ENCODE measurements around the gene TMEM175. TPM values are rescaled to one million over a fixed set of nuclear protein-coding genes. Genes with fewer than 3 reads are reported as not detected.

TMEM175 gene
- total RNA-seq, 1 experiment from 2014 or later = 18.5 TPM

GRCh38 chr4:999882-1000425, 67.7 kb downstream of the TMEM175 start:
- Histone ChIP-seq H3K4me2 (ENCODE audit: low read length) (no peak overlapping the region), H3K4me1 (ENCODE audit: insufficient read depth, low read length) (no peaks in the 10 kb centered on the region), H3F3A (ENCODE audit: low read length, unreplicated experiment) (no peaks in the 10 kb centered on the region), H3K27ac (ENCODE audit: low read length) (no peak overlapping the region), H3K4me3 (ENCODE audit: low read length) (no peak overlapping the region), H3K9ac (ENCODE audit: low read length) (no peak overlapping the region), H3K36me3 (ENCODE audit: low read depth, low read length) (no peaks in the 10 kb centered on the region), H3K27me3 (ENCODE audit: low read length) (peaks cover 14% of the 10 kb centered on the region), H3K9me2 (replicated peaks; ENCODE audit: low read length) (no peaks in the 10 kb centered on the region), H4K20me1 (ENCODE audit: low read length) (no peaks in the 10 kb centered on the region), H2AFZ (ENCODE audit: low read length) (no peak overlapping the region), H3K9me3 (ENCODE audit: low read length) (no peaks in the 10 kb centered on the region), H3K79me2 (ENCODE audit: low read length) (no peaks in the 10 kb centered on the region)
- no peak for DNase-seq
- BruUV-seq (replicated peaks) = no TSS peak
- TF ChIP-seq, protein P1, sequence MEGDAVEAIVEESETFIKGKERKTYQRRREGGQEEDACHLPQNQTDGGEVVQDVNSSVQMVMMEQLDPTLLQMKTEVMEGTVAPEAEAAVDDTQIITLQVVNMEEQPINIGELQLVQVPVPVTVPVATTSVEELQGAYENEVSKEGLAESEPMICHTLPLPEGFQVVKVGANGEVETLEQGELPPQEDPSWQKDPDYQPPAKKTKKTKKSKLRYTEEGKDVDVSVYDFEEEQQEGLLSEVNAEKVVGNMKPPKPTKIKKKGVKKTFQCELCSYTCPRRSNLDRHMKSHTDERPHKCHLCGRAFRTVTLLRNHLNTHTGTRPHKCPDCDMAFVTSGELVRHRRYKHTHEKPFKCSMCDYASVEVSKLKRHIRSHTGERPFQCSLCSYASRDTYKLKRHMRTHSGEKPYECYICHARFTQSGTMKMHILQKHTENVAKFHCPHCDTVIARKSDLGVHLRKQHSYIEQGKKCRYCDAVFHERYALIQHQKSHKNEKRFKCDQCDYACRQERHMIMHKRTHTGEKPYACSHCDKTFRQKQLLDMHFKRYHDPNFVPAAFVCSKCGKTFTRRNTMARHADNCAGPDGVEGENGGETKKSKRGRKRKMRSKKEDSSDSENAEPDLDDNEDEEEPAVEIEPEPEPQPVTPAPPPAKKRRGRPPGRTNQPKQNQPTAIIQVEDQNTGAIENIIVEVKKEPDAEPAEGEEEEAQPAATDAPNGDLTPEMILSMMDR (conservative IDR thresholded peaks at IDR 0.05; ENCODE audit: low read depth, low read length) = no peak
- TF ChIP-seq EZH2 (IDR thresholded peaks at IDR 0.05; ENCODE audit: low read length, unreplicated experiment) (no peak), EZH2phosphoT487 (IDR thresholded peaks at IDR 0.05; ENCODE audit: borderline replicate concordance, low read length) (no peak)
- CTCF ChIA-PET = no interaction called here
- POLR2A ChIA-PET (ENCODE audit: unreplicated experiment) = interaction anchor here (0.6 kb wide), 1 partner anchor 13 kb away, joined by 5 read pairs; the partner anchor contains the start of gene IDUA
- intact Hi-C loops (cut with micrococcal nuclease) = no loop called here
- ATAC-seq = no peak

- CTCF ChIA-PET = no interaction called here
- Histone ChIP-seq H3K4me2 (ENCODE audit: low read length) (no peak overlapping the region), H3K79me2 (ENCODE audit: low read length) (no peaks in the 10 kb centered on the region), H3K9ac (ENCODE audit: low read length) (no peak overlapping the region), H3K4me3 (ENCODE audit: low read length) (no peak overlapping the region), H4K20me1 (ENCODE audit: low read length) (no peaks in the 10 kb centered on the region), H3K27ac (ENCODE audit: low read length) (no peak overlapping the region), H3K27me3 (ENCODE audit: low read length) (peaks cover 14% of the 10 kb centered on the region), H3K4me1 (ENCODE audit: insufficient read depth, low read length) (no peaks in the 10 kb centered on the region), H3K9me2 (replicated peaks; ENCODE audit: low read length) (no peaks in the 10 kb centered on the region), H3F3A (ENCODE audit: low read length, unreplicated experiment) (no peaks in the 10 kb centered on the region), H3K36me3 (ENCODE audit: low read depth, low read length) (no peaks in the 10 kb centered on the region), H2AFZ (ENCODE audit: low read length) (no peak overlapping the region), H3K9me3 (ENCODE audit: low read length) (no peaks in the 10 kb centered on the region)
- BruUV-seq (replicated peaks) = no TSS peak
- TF ChIP-seq, protein P1 (conservative IDR thresholded peaks at IDR 0.05; ENCODE audit: low read depth, low read length) = no peak
- TF ChIP-seq EZH2 (IDR thresholded peaks at IDR 0.05; ENCODE audit: low read length, unreplicated experiment) (no peak), EZH2phosphoT487 (IDR thresholded peaks at IDR 0.05; ENCODE audit: borderline replicate concordance, low read length) (no peak)
- no peak for DNase-seq
- intact Hi-C loops (cut with micrococcal nuclease) = no loop called here
- POLR2A ChIA-PET (ENCODE audit: unreplicated experiment) = interaction anchor here (0.6 kb wide), 1 partner anchor 14 kb away, joined by 5 read pairs; the partner anchor contains the start of gene IDUA
- ATAC-seq = no peak
These were observed 68.5 kb downstream of the TMEM175 start for GRCh38 chr4:1000686-1001260.

- H4K20me1 ChIP-seq (ENCODE audit: low read length) = no peaks in the 10 kb centered on the region
- CTCF ChIA-PET = no interaction called here
- peaks cover 14% of the 10 kb centered on the region for H3K27me3 ChIP-seq (ENCODE audit: low read length)
- H2AFZ ChIP-seq (ENCODE audit: low read length) = no peak overlapping the region
- no peaks in the 10 kb centered on the region for H3K4me1 ChIP-seq (ENCODE audit: insufficient read depth, low read length)
- BruUV-seq (replicated peaks) = no TSS peak
- no peak overlapping the region for H3K4me2 ChIP-seq (ENCODE audit: low read length)
- no peak overlapping the region for H3K27ac ChIP-seq (ENCODE audit: low read length)
- TF ChIP-seq, protein P1 (conservative IDR thresholded peaks at IDR 0.05; ENCODE audit: low read depth, low read length) = no peak
- no peak for TF ChIP-seq EZH2 (IDR thresholded peaks at IDR 0.05; ENCODE audit: low read length, unreplicated experiment)
- no peak for TF ChIP-seq EZH2phosphoT487 (IDR thresholded peaks at IDR 0.05; ENCODE audit: borderline replicate concordance, low read length)
- intact Hi-C loops (cut with micrococcal nuclease) = no loop called here
- H3K36me3 ChIP-seq (ENCODE audit: low read depth, low read length) = no peaks in the 10 kb centered on the region
- no peaks in the 10 kb centered on the region for H3K9me3 ChIP-seq (ENCODE audit: low read length)
- H3F3A ChIP-seq (ENCODE audit: low read length, unreplicated experiment) = no peaks in the 10 kb centered on the region
- no peaks in the 10 kb centered on the region for H3K79me2 ChIP-seq (ENCODE audit: low read length)
- POLR2A ChIA-PET (ENCODE audit: unreplicated experiment) = no interaction called here
- H3K4me3 ChIP-seq (ENCODE audit: low read length) = no peak overlapping the region
- no peak for DNase-seq
- ATAC-seq = no peak
- no peaks in the 10 kb centered on the region for H3K9me2 ChIP-seq (replicated peaks; ENCODE audit: low read length)
- H3K9ac ChIP-seq (ENCODE audit: low read length) = no peak overlapping the region
These were observed 69.4 kb downstream of the TMEM175 start for GRCh38 chr4:1001561-1002130.

Data from PC-3 (cell line).